ENCODE data around the gene TMEM184A. TPM values are rescaled to one million over a fixed set of nuclear protein-coding genes. Genes with fewer than 3 reads are reported as not detected.

The TMEM184A gene
- total and polyA plus RNA-seq, 2 of the 8 experiments (the other 6 are each of a cell fraction or from before 2014, with no cell fraction given), result 1.8 to 2.1 TPM

DNA sequence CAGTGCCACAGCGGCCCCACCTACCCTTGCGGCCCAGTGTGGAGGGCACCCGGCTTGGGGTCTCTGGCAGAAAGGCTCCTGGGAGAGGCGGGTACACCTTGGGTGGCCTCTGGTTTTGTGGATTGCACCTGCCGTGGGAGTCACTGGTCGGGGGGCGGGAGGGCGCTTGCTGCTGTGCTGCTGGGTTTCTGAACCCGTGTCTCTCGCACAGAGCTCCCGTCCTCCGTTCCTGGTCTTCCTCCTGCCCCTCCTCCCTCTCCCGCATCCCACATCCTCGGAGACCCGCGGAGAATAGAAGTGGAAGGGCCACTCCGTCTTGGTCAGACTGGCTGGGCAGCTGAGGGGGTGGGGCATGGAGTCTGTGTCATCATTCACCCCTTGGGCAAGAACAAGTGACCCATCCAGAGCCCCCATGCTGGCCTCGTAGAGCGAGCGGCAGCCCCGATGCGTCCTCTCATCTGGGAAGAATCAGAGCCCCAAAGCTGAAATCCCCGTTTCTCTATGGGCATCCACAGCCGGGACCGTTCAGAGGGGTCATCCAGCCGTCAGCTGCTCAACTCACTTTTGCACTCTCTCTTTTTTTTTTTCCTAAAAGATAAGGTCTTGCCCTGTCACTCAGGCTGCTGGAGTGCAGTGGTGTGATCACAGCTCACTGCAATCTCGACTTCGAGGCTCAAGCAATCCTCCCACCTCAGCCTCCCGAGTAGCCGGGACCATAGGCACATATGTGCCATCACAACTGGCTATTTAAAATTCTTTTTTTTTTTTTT lies 21.5 kb downstream of the TMEM184A start (continued):
- TF ChIP-seq, protein P1, sequence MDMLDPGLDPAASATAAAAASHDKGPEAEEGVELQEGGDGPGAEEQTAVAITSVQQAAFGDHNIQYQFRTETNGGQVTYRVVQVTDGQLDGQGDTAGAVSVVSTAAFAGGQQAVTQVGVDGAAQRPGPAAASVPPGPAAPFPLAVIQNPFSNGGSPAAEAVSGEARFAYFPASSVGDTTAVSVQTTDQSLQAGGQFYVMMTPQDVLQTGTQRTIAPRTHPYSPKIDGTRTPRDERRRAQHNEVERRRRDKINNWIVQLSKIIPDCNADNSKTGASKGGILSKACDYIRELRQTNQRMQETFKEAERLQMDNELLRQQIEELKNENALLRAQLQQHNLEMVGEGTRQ (IDR thresholded peaks at IDR 0.05; ENCODE audit: low read length), result no peak
- no peak for TF ChIP-seq JUN (IDR thresholded peaks at IDR 0.05; ENCODE audit: low read depth, low read length)
- TF ChIP-seq, protein P2, sequence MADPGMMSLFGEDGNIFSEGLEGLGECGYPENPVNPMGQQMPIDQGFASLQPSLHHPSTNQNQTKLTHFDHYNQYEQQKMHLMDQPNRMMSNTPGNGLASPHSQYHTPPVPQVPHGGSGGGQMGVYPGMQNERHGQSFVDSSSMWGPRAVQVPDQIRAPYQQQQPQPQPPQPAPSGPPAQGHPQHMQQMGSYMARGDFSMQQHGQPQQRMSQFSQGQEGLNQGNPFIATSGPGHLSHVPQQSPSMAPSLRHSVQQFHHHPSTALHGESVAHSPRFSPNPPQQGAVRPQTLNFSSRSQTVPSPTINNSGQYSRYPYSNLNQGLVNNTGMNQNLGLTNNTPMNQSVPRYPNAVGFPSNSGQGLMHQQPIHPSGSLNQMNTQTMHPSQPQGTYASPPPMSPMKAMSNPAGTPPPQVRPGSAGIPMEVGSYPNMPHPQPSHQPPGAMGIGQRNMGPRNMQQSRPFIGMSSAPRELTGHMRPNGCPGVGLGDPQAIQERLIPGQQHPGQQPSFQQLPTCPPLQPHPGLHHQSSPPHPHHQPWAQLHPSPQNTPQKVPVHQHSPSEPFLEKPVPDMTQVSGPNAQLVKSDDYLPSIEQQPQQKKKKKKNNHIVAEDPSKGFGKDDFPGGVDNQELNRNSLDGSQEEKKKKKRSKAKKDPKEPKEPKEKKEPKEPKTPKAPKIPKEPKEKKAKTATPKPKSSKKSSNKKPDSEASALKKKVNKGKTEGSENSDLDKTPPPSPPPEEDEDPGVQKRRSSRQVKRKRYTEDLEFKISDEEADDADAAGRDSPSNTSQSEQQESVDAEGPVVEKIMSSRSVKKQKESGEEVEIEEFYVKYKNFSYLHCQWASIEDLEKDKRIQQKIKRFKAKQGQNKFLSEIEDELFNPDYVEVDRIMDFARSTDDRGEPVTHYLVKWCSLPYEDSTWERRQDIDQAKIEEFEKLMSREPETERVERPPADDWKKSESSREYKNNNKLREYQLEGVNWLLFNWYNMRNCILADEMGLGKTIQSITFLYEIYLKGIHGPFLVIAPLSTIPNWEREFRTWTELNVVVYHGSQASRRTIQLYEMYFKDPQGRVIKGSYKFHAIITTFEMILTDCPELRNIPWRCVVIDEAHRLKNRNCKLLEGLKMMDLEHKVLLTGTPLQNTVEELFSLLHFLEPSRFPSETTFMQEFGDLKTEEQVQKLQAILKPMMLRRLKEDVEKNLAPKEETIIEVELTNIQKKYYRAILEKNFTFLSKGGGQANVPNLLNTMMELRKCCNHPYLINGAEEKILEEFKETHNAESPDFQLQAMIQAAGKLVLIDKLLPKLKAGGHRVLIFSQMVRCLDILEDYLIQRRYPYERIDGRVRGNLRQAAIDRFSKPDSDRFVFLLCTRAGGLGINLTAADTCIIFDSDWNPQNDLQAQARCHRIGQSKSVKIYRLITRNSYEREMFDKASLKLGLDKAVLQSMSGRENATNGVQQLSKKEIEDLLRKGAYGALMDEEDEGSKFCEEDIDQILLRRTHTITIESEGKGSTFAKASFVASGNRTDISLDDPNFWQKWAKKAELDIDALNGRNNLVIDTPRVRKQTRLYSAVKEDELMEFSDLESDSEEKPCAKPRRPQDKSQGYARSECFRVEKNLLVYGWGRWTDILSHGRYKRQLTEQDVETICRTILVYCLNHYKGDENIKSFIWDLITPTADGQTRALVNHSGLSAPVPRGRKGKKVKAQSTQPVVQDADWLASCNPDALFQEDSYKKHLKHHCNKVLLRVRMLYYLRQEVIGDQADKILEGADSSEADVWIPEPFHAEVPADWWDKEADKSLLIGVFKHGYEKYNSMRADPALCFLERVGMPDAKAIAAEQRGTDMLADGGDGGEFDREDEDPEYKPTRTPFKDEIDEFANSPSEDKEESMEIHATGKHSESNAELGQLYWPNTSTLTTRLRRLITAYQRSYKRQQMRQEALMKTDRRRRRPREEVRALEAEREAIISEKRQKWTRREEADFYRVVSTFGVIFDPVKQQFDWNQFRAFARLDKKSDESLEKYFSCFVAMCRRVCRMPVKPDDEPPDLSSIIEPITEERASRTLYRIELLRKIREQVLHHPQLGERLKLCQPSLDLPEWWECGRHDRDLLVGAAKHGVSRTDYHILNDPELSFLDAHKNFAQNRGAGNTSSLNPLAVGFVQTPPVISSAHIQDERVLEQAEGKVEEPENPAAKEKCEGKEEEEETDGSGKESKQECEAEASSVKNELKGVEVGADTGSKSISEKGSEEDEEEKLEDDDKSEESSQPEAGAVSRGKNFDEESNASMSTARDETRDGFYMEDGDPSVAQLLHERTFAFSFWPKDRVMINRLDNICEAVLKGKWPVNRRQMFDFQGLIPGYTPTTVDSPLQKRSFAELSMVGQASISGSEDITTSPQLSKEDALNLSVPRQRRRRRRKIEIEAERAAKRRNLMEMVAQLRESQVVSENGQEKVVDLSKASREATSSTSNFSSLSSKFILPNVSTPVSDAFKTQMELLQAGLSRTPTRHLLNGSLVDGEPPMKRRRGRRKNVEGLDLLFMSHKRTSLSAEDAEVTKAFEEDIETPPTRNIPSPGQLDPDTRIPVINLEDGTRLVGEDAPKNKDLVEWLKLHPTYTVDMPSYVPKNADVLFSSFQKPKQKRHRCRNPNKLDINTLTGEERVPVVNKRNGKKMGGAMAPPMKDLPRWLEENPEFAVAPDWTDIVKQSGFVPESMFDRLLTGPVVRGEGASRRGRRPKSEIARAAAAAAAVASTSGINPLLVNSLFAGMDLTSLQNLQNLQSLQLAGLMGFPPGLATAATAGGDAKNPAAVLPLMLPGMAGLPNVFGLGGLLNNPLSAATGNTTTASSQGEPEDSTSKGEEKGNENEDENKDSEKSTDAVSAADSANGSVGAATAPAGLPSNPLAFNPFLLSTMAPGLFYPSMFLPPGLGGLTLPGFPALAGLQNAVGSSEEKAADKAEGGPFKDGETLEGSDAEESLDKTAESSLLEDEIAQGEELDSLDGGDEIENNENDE (IDR thresholded peaks at IDR 0.05; ENCODE audit: insufficient replicate concordance, low read length), result no peak
- no peak for TF ChIP-seq KDM4A (IDR thresholded peaks at IDR 0.05; ENCODE audit: low read depth, low read length, severe bottlenecking)
- no peak for TF ChIP-seq SIX5 (IDR thresholded peaks at IDR 0.05; ENCODE audit: low read depth, low read length)
- no peak for TF ChIP-seq CHD1 (IDR thresholded peaks at IDR 0.05; ENCODE audit: low read depth, low read length)
- no peak for TF ChIP-seq KDM1A (IDR thresholded peaks at IDR 0.05; ENCODE audit: borderline replicate concordance, low read length)
